ENCODE results near the gene HSD11B2. TPM values are rescaled to one million over a fixed set of nuclear protein-coding genes. Genes with fewer than 3 reads are reported as not detected.

Gene HSD11B2
- total and polyA plus RNA-seq, 2 experiments from 2014 or later = 0.93 to 2.3 TPM

DNA sequence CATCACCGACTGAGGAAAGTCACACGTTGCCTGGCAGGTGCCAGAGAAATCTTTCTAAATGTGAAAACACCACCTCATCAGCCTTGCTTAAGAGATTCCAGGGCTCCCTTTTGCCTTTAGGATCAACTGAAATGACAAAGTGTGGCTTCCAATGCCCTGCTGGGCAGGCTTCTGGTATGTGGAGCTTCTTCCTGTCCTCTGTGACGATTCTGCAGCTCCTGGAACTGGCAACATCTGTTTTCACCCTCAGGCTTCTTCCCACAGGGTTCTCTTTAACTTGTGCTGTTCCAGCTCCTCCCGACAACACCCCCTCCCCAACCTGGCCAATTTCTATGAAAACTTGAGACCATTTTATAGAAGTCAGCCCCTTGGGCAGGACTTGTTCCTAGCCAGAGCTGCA, 9.9 kb upstream of the HSD11B2 start:
- Histone ChIP-seq H2AFZ (no peak overlapping the region), H3K27me3 (peaks cover 3% of the 10 kb centered on the region), H3K27ac (no peak overlapping the region), H3K36me3 (replicated peaks; ENCODE audit: insufficient read depth, low read depth) (no peaks in the 10 kb centered on the region), H3K79me2 (no peaks in the 10 kb centered on the region), H3K9me2 (replicated peaks; ENCODE audit: insufficient read depth) (no peaks in the 10 kb centered on the region), H3K9me3 (ENCODE audit: low read depth) (no peaks in the 10 kb centered on the region), H4K20me1 (ENCODE audit: insufficient read depth, poor library complexity, severe bottlenecking) (no peaks in the 10 kb centered on the region), H3K4me2 (no peak overlapping the region), H3K4me3 (no peak overlapping the region), H3K4me1 (ENCODE audit: insufficient read depth) (peaks cover 12% of the 10 kb centered on the region)
- WGBS (ENCODE audit: low lambda C conversion rate, missing lambda C conversion rate) = 84% methylated on average over 4 of the region's 4 CpGs
- no peak for DNase-seq (ENCODE audit: low spot score)
- TF ChIP-seq CTCF (IDR thresholded peaks at IDR 0.05; ENCODE audit: poor library complexity) (no peak), EZH2phosphoT487 (IDR thresholded peaks at IDR 0.05; ENCODE audit: low read depth, severe bottlenecking, unreplicated experiment) (no peak), EZH2 (IDR thresholded peaks at IDR 0.05; ENCODE audit: borderline replicate concordance) (no peak)

GRCh38 chr16:67423015-67423414, 7.9 kb upstream of the HSD11B2 start:
- Histone ChIP-seq H3K9me3 (ENCODE audit: low read depth) (no peaks in the 10 kb centered on the region), H3K27me3 (peaks cover 3% of the 10 kb centered on the region), H2AFZ (no peak overlapping the region), H3K79me2 (no peaks in the 10 kb centered on the region), H3K4me1 (ENCODE audit: insufficient read depth) (peaks cover 12% of the 10 kb centered on the region), H4K20me1 (ENCODE audit: insufficient read depth, poor library complexity, severe bottlenecking) (no peaks in the 10 kb centered on the region), H3K27ac (no peak overlapping the region), H3K9me2 (replicated peaks; ENCODE audit: insufficient read depth) (no peaks in the 10 kb centered on the region), H3K4me2 (no peak overlapping the region), H3K36me3 (replicated peaks; ENCODE audit: insufficient read depth, low read depth) (no peaks in the 10 kb centered on the region), H3K4me3 (no peak overlapping the region)
- TF ChIP-seq CTCF (IDR thresholded peaks at IDR 0.05; ENCODE audit: poor library complexity) (no peak), EZH2 (IDR thresholded peaks at IDR 0.05; ENCODE audit: borderline replicate concordance) (no peak), EZH2phosphoT487 (IDR thresholded peaks at IDR 0.05; ENCODE audit: low read depth, severe bottlenecking, unreplicated experiment) (no peak)
- no peak for DNase-seq (ENCODE audit: low spot score)
- WGBS (ENCODE audit: low lambda C conversion rate, missing lambda C conversion rate) = 92% methylated on average over 5 of the region's 5 CpGs

GRCh38 chr16:67423611-67424260, 7.2 kb upstream of the HSD11B2 start:
- no peaks in the 10 kb centered on the region for H4K20me1 ChIP-seq (ENCODE audit: insufficient read depth, poor library complexity, severe bottlenecking)
- H3K9me2 ChIP-seq (replicated peaks; ENCODE audit: insufficient read depth) = no peaks in the 10 kb centered on the region
- H3K9me3 ChIP-seq (ENCODE audit: low read depth) = no peaks in the 10 kb centered on the region
- no peak overlapping the region for H3K27ac ChIP-seq
- no peaks in the 10 kb centered on the region for H3K79me2 ChIP-seq
- H3K36me3 ChIP-seq (replicated peaks; ENCODE audit: insufficient read depth, low read depth) = no peaks in the 10 kb centered on the region
- peaks cover 12% of the 10 kb centered on the region for H3K4me1 ChIP-seq (ENCODE audit: insufficient read depth)
- no peak for TF ChIP-seq EZH2phosphoT487 (IDR thresholded peaks at IDR 0.05; ENCODE audit: low read depth, severe bottlenecking, unreplicated experiment)
- no peak for TF ChIP-seq EZH2 (IDR thresholded peaks at IDR 0.05; ENCODE audit: borderline replicate concordance)
- TF ChIP-seq CTCF (IDR thresholded peaks at IDR 0.05; ENCODE audit: poor library complexity) = no peak
- no peak overlapping the region for H3K4me2 ChIP-seq
- no peak overlapping the region for H3K4me3 ChIP-seq
- DNase-seq (ENCODE audit: low spot score) = no peak
- H3K27me3 ChIP-seq = peaks cover 4% of the 10 kb centered on the region
- 37% methylated on average over 9 of the region's 9 CpGs for WGBS (ENCODE audit: low lambda C conversion rate, missing lambda C conversion rate)
- no peak overlapping the region for H2AFZ ChIP-seq
